ENCODE data around the gene MFAP1. TPM values are rescaled to one million over a fixed set of nuclear protein-coding genes. Genes with fewer than 3 reads are reported as not detected.
A peak's percentile ranks its signal among the peaks of the same experiment; 100 is the strongest.
"Not testable (repeated sequence)": the region's sequence is repeated elsewhere in the genome, so short reads cannot be mapped to it uniquely, and the experiment has no call there.

Gene MFAP1
- polyA plus RNA-seq, 1 donor from 2014 or later: 10.9 TPM

DNA sequence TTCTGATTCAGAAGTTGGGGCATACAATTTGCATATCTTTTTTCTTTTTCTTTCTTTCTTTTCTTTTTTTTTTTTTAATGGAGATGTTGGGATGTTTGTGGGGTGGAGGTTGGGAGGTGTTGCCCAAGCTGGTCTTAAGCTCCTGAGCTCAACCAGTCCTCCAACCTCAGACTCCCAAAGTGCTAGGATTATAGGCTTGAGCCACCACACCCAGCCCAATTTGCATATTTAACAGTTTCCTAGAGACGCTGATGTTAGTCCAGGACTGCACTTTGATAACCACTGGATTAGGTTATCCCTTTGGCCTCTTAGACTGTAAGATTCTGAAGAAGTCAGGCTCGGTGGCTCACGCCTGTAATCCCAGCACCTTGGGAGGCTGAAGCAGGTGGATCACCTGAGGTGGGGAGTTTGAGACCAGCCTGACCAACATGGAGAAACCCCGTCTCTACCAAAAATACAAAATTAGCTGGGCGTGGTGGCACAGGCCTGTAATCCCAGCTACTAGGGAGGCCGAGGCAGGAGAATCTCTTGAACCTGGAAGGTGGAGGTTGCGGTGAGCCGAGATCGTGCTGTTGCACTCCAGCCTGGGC lies 5.6 kb upstream of the MFAP1 start:
- Mint-ChIP-seq H3K4me1 (peaks cover 17 to 38% (median 31%) of the 10 kb centered on the region in 3 donors), H3K4me3 (peak overlapping the region in 3 of 4 donors; percentile 18 to 81 (median 43))
- H3K27ac Mint-ChIP-seq, H3K36me3 Mint-ChIP-seq, H3K27me3 Mint-ChIP-seq, H3K9me3 Mint-ChIP-seq: not testable (repeated sequence)

DNA sequence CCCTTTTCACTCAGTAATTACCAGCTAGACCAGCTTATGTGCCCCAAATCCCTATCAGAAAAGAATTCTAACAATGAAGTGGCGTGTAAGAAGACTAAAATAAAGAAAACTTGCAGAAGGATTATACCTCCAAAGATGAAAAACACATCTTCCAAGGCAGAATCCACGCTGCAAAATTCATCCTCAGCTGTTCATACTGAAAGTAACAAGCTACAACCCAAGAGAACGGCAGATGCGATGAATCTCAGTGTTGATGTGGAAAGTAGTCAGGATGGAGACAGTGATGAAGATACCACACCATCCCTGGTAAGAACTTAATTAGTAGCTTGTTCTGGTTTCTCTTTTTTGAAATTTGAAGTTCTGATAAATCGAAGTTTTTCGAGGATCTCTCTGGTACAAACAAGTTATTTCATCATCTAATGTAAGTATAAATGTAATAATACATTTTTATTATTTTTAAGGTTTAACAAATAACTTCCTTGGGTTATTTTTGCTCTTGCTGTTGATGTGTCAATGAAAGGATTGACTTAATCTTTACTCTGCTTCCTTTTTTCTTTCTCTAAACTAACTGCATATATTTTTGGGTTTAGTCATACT lies 3.7 kb upstream of the MFAP1 start:
- Mint-ChIP-seq H3K4me1 (peaks cover 23 to 47% (median 35%) of the 10 kb centered on the region in 3 donors), H3K4me3 (peak overlapping the region; percentile 89 to 96 (median 94)), H3K27ac (peak overlapping the region; percentile 31 to 93 (median 43)), H3K36me3 (no peaks in the 10 kb centered on the region), H3K27me3 (no peaks in the 10 kb centered on the region), H3K9me3 (no peaks in the 10 kb centered on the region)

DNA sequence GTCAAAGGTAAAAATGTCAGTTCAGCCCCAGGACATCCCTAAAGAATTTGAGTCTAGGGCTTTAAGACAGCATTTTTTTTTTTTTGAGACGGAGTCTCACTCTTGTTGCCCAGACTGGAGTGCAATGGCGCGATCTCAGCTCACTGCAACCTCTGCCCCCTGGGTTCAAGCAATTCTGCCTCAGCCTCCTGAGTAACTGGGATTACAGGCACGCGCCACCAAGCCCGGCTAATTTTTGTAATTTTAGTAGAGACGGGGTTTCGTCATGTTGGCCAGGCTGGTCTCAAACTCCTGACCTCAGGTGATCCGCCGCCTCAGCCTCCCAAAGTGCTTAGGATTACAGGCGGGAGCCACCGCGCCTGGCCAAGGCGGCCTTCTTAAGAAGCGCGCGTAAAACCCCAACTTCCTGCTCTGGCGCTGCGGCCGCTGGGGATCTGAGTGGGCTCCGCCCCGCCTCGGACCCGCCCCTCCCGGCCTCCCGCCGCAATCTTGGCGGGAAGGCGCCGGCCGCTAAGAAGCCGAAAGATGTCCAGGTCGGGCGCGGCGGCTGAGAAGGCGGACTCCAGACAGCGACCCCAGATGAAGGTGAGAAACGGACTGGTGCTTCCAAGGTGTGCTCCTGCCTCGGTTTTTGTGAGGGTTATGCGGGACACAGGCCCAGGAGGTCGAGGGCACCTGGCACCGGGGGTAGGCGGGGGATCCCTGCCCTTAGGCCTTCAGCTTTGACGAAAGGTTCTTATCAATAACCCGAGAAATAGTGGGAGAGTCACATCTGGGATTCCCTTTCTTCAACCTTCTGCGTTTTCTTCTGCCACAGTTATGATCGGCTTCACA lies 2.2 kb upstream of the MFAP1 start, which contains the start of gene WDR76:
TSS of gene WDR76 (plus strand) at position 495 of the 834 bp plus-strand sequence. CDS start at position 526, 31 bp downstream.
- Mint-ChIP-seq H3K27ac (peak within 1 kb of the TSS; percentile 39 to 93 (median 43)), H3K36me3 (no peaks in the 10 kb centered on the region), H3K4me3 (peak within 1 kb of the TSS; percentile 89 to 96 (median 94)), H3K9me3 (no peaks in the 10 kb centered on the region), H3K27me3 (no peaks in the 10 kb centered on the region), H3K4me1 (peaks cover 27 to 47% (median 33%) of the 10 kb centered on the region in 3 donors)

DNA sequence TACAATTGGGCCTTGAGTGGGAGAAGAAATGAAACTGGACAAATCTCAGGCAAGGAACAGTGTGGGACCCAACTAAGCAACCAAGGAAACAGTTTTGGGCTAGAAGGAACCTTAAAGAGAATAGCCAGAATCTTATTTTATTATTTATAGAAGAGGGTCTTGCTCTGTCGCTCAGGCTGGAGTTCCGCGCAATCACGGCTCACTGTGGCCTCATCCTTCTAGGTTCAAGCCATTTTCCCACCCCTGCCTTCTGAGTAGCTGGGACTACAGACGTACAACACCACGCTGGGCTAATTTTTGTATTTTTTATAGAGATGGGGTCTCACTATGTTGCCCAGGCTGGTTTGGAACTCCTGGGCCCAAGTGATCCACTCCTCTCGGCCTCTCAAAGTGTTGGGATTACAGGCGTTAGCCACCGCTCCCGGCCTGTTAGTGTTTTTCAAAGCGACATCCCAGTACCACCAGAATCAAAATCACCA lies 1.6 kb upstream of the MFAP1 start:
- no peaks in the 10 kb centered on the region for H3K9me3 Mint-ChIP-seq
- peak overlapping the region; percentile 89 to 96 (median 94) for H3K4me3 Mint-ChIP-seq
- H3K36me3 Mint-ChIP-seq: no peaks in the 10 kb centered on the region
- H3K27me3 Mint-ChIP-seq: no peaks in the 10 kb centered on the region
- peak overlapping the region in 2 of 3 donors; percentile 39 to 43 for H3K27ac Mint-ChIP-seq
- H3K4me1 Mint-ChIP-seq: peaks cover 33 to 51% (median 39%) of the 10 kb centered on the region in 3 donors

DNA sequence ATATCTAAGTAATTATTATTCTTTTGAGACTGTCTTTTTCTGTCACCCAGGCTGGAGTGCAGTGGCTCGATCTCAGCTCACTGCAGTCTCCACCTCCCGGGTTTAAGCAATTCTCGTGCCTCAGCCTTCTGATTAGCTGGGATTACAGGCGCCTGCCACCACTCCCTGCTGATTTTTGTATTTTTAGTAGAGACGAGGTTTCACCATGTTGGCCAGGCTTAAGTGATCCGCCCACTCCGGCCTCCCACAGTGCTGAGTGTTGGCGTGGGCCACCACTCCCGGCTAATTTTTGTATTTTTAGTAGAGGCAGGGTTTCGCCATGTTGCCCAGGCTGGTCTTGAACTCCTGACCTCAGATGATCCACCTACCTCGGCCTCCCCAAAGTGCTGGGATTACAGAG lies 815 bp upstream of the MFAP1 start:
- H3K27ac Mint-ChIP-seq: peak overlapping the region in 1 of 3 donors; percentile 31
- peak overlapping the region in 2 of 4 donors; percentile 58 to 94 for H3K4me3 Mint-ChIP-seq
- not testable (repeated sequence) for H3K27me3 Mint-ChIP-seq, H3K9me3 Mint-ChIP-seq, H3K36me3 Mint-ChIP-seq
- peaks cover 35 to 48% (median 39%) of the 10 kb centered on the region in 3 donors for H3K4me1 Mint-ChIP-seq

DNA sequence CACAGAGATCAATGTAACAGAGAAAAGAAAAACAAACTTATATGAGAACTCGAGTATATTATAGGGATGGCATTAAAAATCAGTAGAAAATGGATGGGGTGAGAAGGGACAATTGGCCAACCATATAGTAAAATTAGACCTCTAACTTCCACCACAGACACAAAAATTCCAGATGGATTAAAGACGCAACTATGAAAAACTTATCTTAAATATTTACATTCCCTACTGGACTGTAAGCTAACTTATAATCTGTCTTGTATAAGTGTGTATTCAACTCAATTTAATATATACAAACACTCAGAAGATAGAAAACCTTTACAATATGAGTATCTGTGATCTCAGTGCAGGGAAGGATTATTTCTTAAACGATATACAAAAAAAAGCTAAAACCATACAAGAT lies 3.0 kb downstream of the MFAP1 start:
- peak overlapping the region in 3 of 4 donors; percentile 43 to 89 (median 79) for H3K4me3 Mint-ChIP-seq
- no peaks in the 10 kb centered on the region for H3K9me3 Mint-ChIP-seq
- H3K36me3 Mint-ChIP-seq: no peaks in the 10 kb centered on the region
- H3K27ac Mint-ChIP-seq: peak overlapping the region in 1 of 3 donors; percentile 85
- H3K4me1 Mint-ChIP-seq: peaks cover 17 to 24% (median 18%) of the 10 kb centered on the region in 3 donors
- no peaks in the 10 kb centered on the region for H3K27me3 Mint-ChIP-seq

DNA sequence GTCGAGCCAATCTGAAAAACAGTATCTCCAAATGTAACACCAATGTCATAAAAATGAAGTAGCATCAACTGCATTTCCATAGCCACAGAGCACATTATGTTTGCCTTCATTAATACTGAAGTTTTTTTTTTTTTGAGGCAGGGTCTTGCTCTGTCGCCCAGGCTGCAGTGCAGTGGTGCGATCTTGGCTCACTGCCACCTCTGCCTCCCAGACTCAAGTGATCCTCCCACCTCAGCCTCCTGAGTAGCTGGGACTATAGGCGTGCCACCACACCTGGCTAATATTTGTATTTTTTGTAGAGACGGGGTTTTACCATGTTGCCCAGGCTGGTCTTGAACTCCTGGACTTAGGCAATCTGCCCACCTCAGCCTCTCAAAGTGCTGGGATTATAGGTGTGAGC lies 9.4 kb downstream of the MFAP1 start:
- H3K36me3 Mint-ChIP-seq, H3K27me3 Mint-ChIP-seq, H3K9me3 Mint-ChIP-seq, H3K4me1 Mint-ChIP-seq, H3K4me3 Mint-ChIP-seq: not testable (repeated sequence)
- H3K27ac Mint-ChIP-seq: peak overlapping the region in 1 of 3 donors; percentile 40

DNA sequence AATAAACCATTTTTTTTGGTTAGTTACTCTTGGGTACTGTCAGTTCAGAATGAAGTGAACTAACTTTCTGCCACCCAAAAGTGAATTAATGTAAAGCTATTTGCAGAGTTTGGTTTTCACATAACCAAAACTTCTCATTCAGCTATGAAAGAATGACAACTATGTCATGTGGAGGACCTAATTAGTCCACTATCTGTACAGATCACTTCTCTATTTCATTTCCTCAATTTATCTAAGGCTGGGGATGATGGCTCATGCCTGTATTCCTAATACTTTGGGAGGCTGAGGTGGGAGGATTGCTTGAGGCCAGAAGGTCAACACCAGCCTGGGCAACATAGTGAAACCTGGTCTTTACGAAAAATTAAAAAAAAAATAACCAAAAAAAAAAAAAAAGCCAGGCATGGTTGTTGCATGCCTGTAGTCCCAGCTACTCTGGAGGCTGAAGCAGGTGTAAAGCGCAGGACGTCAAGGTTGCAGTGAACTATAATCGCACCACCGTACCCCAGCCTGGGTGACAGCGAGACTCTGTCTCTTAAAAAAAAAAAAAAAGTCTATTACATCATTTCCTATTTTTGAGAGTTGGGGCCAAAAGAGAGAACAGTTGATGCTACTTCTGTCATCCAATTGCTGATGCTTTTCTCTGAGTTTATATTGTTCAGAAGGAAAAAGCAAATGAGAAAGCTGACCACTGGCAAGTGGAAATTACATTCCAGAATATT lies 15.4 kb downstream of the MFAP1 start:
- H3K9me3 Mint-ChIP-seq: no peaks in the 10 kb centered on the region
- H3K36me3 Mint-ChIP-seq: peaks cover 12% of the 10 kb centered on the region
- peaks cover 17 to 32% (median 18%) of the 10 kb centered on the region in 3 donors for H3K4me1 Mint-ChIP-seq
- H3K4me3 Mint-ChIP-seq: peak overlapping the region; percentile 32 to 83 (median 62)
- H3K27ac Mint-ChIP-seq: peak overlapping the region; percentile 82 to 94 (median 88)
- no peaks in the 10 kb centered on the region for H3K27me3 Mint-ChIP-seq

DNA sequence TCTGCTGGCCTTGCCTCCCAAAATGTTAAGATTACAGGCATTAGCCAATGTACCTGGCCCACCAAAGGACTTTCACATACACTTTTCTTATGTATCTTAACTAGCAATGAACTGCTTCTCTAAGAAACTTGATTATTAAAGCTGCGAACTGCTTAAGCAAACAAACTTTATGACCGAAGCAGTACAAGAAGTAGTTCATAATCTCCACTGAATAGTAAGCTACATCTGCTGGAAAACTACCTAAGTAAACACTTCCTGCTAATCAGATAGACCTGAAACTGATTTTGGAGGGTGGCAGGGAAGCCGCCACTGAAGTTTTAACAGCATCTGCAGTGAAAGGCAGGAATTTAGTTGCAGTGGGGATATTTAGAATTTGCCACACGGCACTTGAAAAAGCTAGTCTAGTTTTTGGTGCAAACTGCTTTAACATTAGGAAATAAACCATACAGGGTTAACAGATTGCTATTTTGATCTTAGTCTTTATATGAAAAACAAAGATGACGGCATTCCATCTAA lies 16.0 kb downstream of the MFAP1 start:
- peaks cover 17 to 32% (median 18%) of the 10 kb centered on the region in 3 donors for H3K4me1 Mint-ChIP-seq
- H3K27me3 Mint-ChIP-seq: no peaks in the 10 kb centered on the region
- H3K4me3 Mint-ChIP-seq: peak overlapping the region in 3 of 4 donors; percentile 44 to 81 (median 71)
- H3K27ac Mint-ChIP-seq: peak overlapping the region; percentile 82 to 94 (median 88)
- H3K36me3 Mint-ChIP-seq: peaks cover 12% of the 10 kb centered on the region
- no peaks in the 10 kb centered on the region for H3K9me3 Mint-ChIP-seq

DNA sequence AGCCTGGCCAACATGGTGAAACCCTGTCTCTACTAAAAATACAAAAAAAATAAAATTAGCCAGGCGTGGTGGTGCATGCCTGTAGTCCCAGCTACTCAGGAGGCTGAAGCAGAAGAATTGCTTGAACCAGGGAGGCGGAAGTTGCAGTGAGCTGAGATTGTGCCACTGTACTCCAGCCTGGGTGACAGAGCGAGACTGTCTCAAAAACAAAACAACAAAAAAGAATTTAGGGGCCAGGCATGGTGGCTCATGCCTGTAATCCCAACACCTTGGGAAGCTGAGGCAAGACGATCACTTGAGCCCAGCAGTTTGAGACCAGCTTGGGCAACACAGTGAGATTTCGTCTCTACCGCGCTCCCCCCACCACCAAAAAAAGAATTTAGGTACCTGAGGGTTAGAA lies 21.8 kb downstream of the MFAP1 start:
- H3K4me1 Mint-ChIP-seq: peaks cover 25 to 35% (median 29%) of the 10 kb centered on the region in 3 donors
- not testable (repeated sequence) for H3K27ac Mint-ChIP-seq, H3K9me3 Mint-ChIP-seq, H3K4me3 Mint-ChIP-seq, H3K27me3 Mint-ChIP-seq
- H3K36me3 Mint-ChIP-seq: peaks cover 20% of the 10 kb centered on the region

DNA sequence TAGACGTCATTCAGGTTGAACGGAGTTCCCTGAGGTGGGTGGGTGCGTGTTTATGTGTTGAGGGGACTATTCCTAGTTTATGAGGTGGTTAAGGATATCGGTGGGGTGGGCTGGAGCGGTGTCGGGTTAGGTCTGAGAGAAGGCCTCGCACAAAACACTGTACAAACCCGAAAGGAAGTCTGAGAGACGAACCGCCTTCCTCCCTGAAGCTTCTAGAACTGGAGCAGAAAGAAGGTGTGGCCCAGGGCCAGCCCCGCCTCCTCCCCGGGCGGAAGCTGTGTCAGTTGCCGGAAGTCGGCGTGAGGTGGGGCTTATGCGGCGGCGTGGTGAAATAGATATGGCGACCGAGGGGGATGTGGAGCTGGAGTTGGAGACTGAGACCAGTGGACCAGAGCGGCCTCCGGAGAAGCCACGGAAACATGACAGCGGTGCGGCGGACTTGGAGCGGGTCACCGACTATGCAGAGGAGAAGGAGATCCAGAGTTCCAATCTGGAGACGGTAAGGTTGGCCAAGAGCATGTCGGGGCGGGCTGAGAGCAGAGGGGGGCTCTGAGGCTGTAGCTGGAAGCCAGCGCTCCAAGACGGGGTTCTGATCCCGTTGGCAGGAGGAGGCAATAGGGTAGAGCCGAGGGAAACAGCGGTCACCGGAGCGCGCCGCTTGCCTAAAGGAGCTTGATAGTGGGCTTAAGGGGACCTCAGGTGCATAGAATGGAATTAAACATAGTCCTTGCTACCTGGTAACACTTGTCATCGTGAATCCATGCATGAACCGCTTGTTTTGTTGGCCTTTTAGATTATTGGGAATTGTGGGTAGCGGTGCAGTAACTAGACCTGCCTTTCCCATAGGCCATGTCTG lies 24.0 kb downstream of the MFAP1 start, which contains the start of gene HYPK:
TSS of gene HYPK (plus strand) at position 314 of the 856 bp plus-strand sequence. CDS start at position 338, 24 bp downstream.
- no peaks in the 10 kb centered on the region for H3K9me3 Mint-ChIP-seq
- no peaks in the 10 kb centered on the region for H3K27me3 Mint-ChIP-seq
- H3K27ac Mint-ChIP-seq: peak within 1 kb of the TSS; percentile 89 to 99 (median 99)
- H3K36me3 Mint-ChIP-seq: peaks cover 19% of the 10 kb centered on the region
- H3K4me1 Mint-ChIP-seq: peaks cover 24 to 35% (median 32%) of the 10 kb centered on the region in 3 donors
- peak within 1 kb of the TSS; percentile 94 to 100 (median 100) for H3K4me3 Mint-ChIP-seq

DNA sequence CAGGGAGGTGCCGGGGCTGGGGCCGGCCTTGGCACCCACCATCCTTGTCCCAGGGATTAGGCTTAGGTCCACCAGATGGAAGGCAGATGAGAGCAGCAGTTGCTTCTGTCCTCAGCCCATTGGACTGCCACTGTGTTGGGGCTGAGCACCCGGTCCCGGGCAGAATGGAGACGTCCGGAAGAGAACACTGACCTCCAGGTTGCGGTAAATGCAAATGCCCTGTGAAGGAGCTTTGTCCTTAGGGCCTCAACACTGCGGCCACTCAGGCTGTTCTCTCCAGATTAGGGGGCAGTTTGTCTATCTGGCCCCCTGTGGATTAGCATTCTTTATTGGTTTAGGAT lies 24.6 kb downstream of the MFAP1 start, which contains the start of gene SERINC4:
TSS of gene SERINC4 (minus strand) at position 276 of the 341 bp plus-strand sequence. CDS start at position 42, 234 bp downstream.
- Mint-ChIP-seq H3K4me1 (peaks cover 27 to 36% (median 36%) of the 10 kb centered on the region in 3 donors), H3K27ac (peak within 1 kb of the TSS; percentile 89 to 99 (median 99)), H3K36me3 (peaks cover 21% of the 10 kb centered on the region), H3K4me3 (peak within 1 kb of the TSS; percentile 94 to 100 (median 100)), H3K27me3 (no peaks in the 10 kb centered on the region), H3K9me3 (no peaks in the 10 kb centered on the region)

DNA sequence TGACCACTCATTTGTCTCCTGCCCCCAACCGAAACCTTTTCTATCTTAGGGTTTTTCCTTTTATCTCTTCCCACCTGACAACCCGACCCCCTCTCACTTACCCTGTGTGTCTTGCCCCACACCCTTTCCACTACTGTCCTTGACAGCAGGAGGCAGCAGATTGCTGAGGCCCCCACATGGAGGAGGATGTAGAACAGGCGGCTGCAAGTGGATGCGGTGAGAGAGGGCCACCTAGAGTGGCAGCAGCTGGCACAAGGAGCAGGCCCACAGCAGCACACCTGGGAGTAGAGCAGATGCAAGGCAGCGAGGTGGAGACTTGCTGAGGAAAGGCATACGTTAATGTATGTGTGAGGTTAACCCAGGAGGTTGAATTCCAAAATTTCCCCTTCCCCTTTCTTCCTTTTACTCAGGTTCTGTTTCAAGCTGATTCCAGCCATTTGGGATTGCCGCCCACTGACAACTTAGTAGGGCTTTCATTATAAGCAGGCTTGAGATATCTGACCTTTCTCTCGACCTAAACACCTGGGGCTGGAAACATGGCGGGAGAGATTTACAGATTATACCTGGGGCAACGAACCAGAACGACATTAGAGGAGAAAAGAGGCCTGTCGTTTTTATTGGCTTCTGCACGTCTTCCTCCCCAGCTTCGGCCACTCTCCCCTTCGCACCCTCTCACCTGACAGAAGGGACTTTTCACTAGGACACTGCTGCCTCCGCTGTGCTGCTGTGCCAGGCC lies 25.1 kb downstream of the MFAP1 start:
- Mint-ChIP-seq H3K36me3 (peaks cover 22% of the 10 kb centered on the region), H3K27ac (peak overlapping the region in 2 of 3 donors; percentile 89 to 99), H3K27me3 (no peaks in the 10 kb centered on the region), H3K9me3 (no peaks in the 10 kb centered on the region), H3K4me1 (peaks cover 28 to 38% (median 38%) of the 10 kb centered on the region in 3 donors), H3K4me3 (peak overlapping the region in 3 of 4 donors; percentile 60 to 94 (median 76))

Data from IgD-negative memory B cell (primary cell).